ENCODE results near the gene ASTN1. TPM values are rescaled to one million over a fixed set of nuclear protein-coding genes. Genes with fewer than 3 reads are reported as not detected.

Gene ASTN1
- total RNA-seq, 1 experiment from 2014 or later = not detected

- Histone ChIP-seq H3K9me2 (ENCODE audit: insufficient read depth) (no peaks in the 10 kb centered on the region), H3K27me3 (ENCODE audit: insufficient read depth, low read depth) (no peaks in the 10 kb centered on the region; the same call in 1 of the 2 replicates), H3K9me3 (ENCODE audit: insufficient read depth, low read depth) (no peaks in the 10 kb centered on the region), H3K79me2 (ENCODE audit: low read depth) (no peaks in the 10 kb centered on the region), H3F3A (ENCODE audit: insufficient read depth, low read depth) (no peaks in the 10 kb centered on the region), H4K20me1 (ENCODE audit: insufficient read depth) (no peaks in the 10 kb centered on the region), H3K4me1 (replicated peaks; ENCODE audit: insufficient read depth) (no peaks in the 10 kb centered on the region), H3K36me3 (ENCODE audit: low read depth) (no peaks in the 10 kb centered on the region), H3K27ac (no peak overlapping the region), H3K4me3 (no peak overlapping the region), H3K4me2 (no peak overlapping the region), H2AFZ (no peak overlapping the region)
- intact Hi-C loops (cut with micrococcal nuclease; ENCODE audit: unreplicated experiment) = no loop called here
- BruUV-seq (replicated peaks) = no TSS peak
- ChIA-PET POLR2A (ENCODE audit: unreplicated experiment) (no interaction called here), CTCF (no interaction called here)
- DNase-seq = no peak
- TF ChIP-seq EZH2 (IDR thresholded peaks at IDR 0.05; ENCODE audit: low read depth) = no peak
- TF ChIP-seq CTCF (conservative IDR thresholded peaks at IDR 0.05) = no peak
Observed at GRCh38 chr1:177133977-177134538, 30.5 kb downstream of the ASTN1 start.

GRCh38 chr1:177132141-177132540 lies 32.4 kb downstream of the ASTN1 start:
- Histone ChIP-seq H3K36me3 (ENCODE audit: low read depth) (no peaks in the 10 kb centered on the region), H3K4me2 (no peak overlapping the region), H3F3A (ENCODE audit: insufficient read depth, low read depth) (no peaks in the 10 kb centered on the region), H3K4me3 (no peak overlapping the region), H3K27ac (no peak overlapping the region), H3K9me2 (ENCODE audit: insufficient read depth) (no peaks in the 10 kb centered on the region), H2AFZ (no peak overlapping the region), H3K4me1 (replicated peaks; ENCODE audit: insufficient read depth) (no peaks in the 10 kb centered on the region), H3K27me3 (ENCODE audit: insufficient read depth, low read depth) (peaks cover 4% of the 10 kb centered on the region), H3K9me3 (ENCODE audit: insufficient read depth, low read depth) (no peaks in the 10 kb centered on the region), H3K79me2 (ENCODE audit: low read depth) (no peaks in the 10 kb centered on the region), H4K20me1 (ENCODE audit: insufficient read depth) (no peaks in the 10 kb centered on the region)
- CTCF ChIA-PET = no interaction called here
- POLR2A ChIA-PET (ENCODE audit: unreplicated experiment) = no interaction called here
- intact Hi-C loops (cut with micrococcal nuclease; ENCODE audit: unreplicated experiment) = no loop called here
- TF ChIP-seq CTCF (conservative IDR thresholded peaks at IDR 0.05) (no peak), EZH2 (IDR thresholded peaks at IDR 0.05; ENCODE audit: low read depth) (no peak)
- DNase-seq = no peak
- BruUV-seq (replicated peaks) = no TSS peak

GRCh38 chr1:177131723-177132122 lies 32.8 kb downstream of the ASTN1 start:
- DNase-seq = no peak
- no peaks in the 10 kb centered on the region for H3K9me2 ChIP-seq (ENCODE audit: insufficient read depth)
- POLR2A ChIA-PET (ENCODE audit: unreplicated experiment) = no interaction called here
- H2AFZ ChIP-seq = no peak overlapping the region
- H4K20me1 ChIP-seq (ENCODE audit: insufficient read depth) = no peaks in the 10 kb centered on the region
- no TSS peak for BruUV-seq (replicated peaks)
- TF ChIP-seq CTCF (conservative IDR thresholded peaks at IDR 0.05) (no peak), EZH2 (IDR thresholded peaks at IDR 0.05; ENCODE audit: low read depth) (no peak)
- no peak overlapping the region for H3K4me3 ChIP-seq
- H3K27me3 ChIP-seq (ENCODE audit: insufficient read depth, low read depth) = peaks cover 4% of the 10 kb centered on the region
- H3K36me3 ChIP-seq (ENCODE audit: low read depth) = no peaks in the 10 kb centered on the region
- no peaks in the 10 kb centered on the region for H3K4me1 ChIP-seq (replicated peaks; ENCODE audit: insufficient read depth)
- no peak overlapping the region for H3K4me2 ChIP-seq
- H3K27ac ChIP-seq = no peak overlapping the region
- intact Hi-C loops (cut with micrococcal nuclease; ENCODE audit: unreplicated experiment) = no loop called here
- H3K79me2 ChIP-seq (ENCODE audit: low read depth) = no peaks in the 10 kb centered on the region
- H3F3A ChIP-seq (ENCODE audit: insufficient read depth, low read depth) = no peaks in the 10 kb centered on the region
- no peaks in the 10 kb centered on the region for H3K9me3 ChIP-seq (ENCODE audit: insufficient read depth, low read depth)
- CTCF ChIA-PET = no interaction called here
